NB4 (cell line): Measurements from ENCODE around the gene CDK17.

Source experiments
- CTCF ChIP-seq: IDR thresholded peaks from one replicate; pipeline ENCODE4 v1.5.1; 2012; ENCODE audit warnings: low read depth, low read length
- MAX ChIP-seq: IDR thresholded peaks from 2 replicates; pipeline ENCODE4 v1.6.1; 2011; ENCODE audit warnings: low read depth, low read length
- POLR2A ChIP-seq: IDR thresholded peaks from 2 replicates; pipeline ENCODE4 v1.6.1; 2011; ENCODE audit warnings: mild to moderate bottlenecking; ENCODE audit not compliant: insufficient read length; ENCODE audit errors: extremely low read depth

- TF ChIP-seq MAX (no peak), CTCF (no peak), POLR2A (no peak)
Measured at GRCh38 chr12:96321941-96322340, 78.3 kb downstream of the CDK17 start.
